SK-N-MC (cell line): ENCODE results near the gene SLC5A10.

Experiments used
- EZH2 ChIP-seq: fragments of 200-600 bp; sonication (generic); IDR thresholded peaks from one replicate; pipeline ENCODE4 v1.6.1; 2017; ENCODE audit warnings: antibody characterized with exemption
- FOXP2 ChIP-seq: optimal IDR thresholded peaks from 2 replicates; pipeline ENCODE3; 2011; ENCODE audit warnings: mild to moderate bottlenecking, moderate library complexity; ENCODE audit not compliant: insufficient read depth; ENCODE audit errors: extremely low read length, control extremely low read depth
- POLR2AphosphoS5 ChIP-seq: IDR thresholded peaks from 2 replicates; pipeline ENCODE4 v1.6.1; 2012; ENCODE audit warnings: mild to moderate bottlenecking, low read depth, low read length, borderline replicate concordance

GRCh38 chr17:18944646-18945045 lies 7.3 kb upstream of the SLC5A10 start:
- no peak for TF ChIP-seq POLR2AphosphoS5
- TF ChIP-seq EZH2 = no peak
- TF ChIP-seq FOXP2 = no peak
